ENCODE results near the gene MAP2K5.

MAP2K5 gene

DNA sequence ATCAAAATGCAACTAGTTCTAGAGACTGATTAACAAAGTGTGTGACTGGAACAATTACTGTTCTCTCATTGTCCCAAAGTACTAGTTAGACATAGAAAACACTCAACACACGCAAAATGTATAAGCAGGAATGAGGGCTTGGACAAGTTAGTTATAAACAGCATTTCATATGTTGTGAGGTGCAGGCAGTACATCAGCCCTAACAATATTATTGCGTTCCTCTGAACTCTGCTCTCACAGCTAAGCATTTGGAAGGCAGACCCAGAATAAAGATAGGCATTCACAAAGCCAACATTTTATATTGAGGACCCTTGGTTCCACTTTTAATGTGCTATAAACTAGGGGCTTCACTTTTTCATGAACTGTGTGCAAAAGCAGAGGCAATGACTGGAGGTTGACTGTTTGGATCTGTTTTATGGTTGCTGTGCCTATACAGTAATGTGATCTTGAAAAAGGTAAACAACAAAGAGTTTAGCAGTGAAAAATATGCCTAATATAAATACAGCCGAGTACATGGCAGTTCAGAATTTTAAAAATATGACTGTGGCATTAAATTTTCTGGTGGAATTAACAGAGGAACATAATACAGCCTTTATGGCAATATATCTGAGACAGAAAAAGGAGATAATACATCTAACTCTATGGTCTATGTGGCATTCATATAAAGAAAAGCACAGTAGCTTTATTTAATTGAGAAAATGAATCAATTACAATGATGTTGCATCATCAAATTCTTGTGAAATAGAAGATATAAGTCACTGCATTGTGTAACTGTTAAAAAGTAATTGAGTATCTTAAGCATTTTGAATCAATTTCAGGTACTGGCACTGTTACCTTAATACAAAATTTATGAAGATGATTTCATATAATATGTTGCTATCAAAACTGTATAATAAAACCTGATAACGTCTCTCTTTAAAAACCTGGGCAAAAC is 202.8 kb downstream of the MAP2K5 start:
- TF ChIP-seq, protein P1, sequence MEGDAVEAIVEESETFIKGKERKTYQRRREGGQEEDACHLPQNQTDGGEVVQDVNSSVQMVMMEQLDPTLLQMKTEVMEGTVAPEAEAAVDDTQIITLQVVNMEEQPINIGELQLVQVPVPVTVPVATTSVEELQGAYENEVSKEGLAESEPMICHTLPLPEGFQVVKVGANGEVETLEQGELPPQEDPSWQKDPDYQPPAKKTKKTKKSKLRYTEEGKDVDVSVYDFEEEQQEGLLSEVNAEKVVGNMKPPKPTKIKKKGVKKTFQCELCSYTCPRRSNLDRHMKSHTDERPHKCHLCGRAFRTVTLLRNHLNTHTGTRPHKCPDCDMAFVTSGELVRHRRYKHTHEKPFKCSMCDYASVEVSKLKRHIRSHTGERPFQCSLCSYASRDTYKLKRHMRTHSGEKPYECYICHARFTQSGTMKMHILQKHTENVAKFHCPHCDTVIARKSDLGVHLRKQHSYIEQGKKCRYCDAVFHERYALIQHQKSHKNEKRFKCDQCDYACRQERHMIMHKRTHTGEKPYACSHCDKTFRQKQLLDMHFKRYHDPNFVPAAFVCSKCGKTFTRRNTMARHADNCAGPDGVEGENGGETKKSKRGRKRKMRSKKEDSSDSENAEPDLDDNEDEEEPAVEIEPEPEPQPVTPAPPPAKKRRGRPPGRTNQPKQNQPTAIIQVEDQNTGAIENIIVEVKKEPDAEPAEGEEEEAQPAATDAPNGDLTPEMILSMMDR (conservative IDR thresholded peaks at IDR 0.05; ENCODE audit: low read depth, low read length), result no peak
- H3K4me3 ChIP-seq (ENCODE audit: low read length), result no peak overlapping the region
- DNase-seq (ENCODE audit: low read depth), result no peak

DNA sequence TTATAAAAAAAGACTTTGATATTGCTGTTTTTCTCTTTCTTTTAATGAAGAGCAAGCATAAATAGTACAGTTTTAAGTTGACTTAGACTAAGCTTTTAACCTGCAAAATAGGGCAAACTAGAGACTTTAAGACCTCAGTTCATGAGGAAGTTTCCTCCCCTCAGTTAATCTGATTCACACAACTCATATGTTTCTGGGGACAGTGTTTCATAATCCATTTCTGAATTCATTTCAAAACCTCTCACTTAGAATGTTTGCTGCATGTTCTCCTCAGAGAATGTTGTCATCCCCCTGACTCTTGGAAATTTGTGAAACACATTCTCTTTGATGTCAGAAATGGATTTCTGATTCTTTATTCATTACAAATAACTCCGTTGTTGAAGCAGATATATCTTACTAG is 203.5 kb downstream of the MAP2K5 start:
- TF ChIP-seq, protein P1 (conservative IDR thresholded peaks at IDR 0.05; ENCODE audit: low read depth, low read length), result no peak
- H3K4me3 ChIP-seq (ENCODE audit: low read length), result no peak overlapping the region
- DNase-seq (ENCODE audit: low read depth), result no peak

DNA sequence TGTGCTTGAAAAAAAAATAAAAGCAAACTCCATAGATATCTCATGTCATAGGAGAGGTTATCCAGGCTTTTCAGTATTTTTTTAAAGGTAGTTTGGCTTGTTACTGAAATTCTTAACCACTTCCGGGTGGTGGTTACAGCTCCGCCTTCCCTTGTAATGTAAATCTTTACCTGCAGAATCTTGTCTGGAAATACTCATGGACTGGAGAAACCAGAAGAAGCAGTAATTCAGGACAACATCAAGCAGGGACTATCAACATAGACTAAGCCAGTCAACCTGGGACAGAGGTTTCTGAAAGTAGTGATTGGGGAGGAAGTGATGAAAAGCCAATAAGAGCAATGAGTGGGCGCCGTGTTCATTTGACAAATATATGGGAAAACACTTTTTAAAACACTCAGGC is 203.9 kb downstream of the MAP2K5 start:
- no peak for DNase-seq (ENCODE audit: low read depth)
- no peak overlapping the region for H3K4me3 ChIP-seq (ENCODE audit: low read length)
- TF ChIP-seq, protein P1 (conservative IDR thresholded peaks at IDR 0.05; ENCODE audit: low read depth, low read length), result no peak

DNA sequence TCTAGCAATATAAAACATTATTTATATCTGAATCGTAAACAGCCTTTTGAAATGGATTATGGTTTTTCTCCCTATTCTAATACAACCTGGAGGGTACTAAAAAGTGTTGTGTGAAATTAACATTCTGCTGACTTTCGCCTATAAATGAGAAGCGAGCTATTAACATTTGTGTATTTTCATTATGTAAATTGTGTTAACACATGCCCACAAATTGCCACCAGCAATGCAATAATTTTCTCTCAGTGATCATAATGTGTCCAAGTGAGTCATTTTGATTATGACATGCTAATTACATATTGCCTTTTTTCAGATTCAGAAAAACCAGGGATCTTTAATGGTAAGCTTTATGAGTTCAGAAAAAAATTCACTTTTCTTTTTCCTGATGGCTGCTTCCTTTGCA is 205.4 kb downstream of the MAP2K5 start:
- H3K4me3 ChIP-seq (ENCODE audit: low read length), result no peak overlapping the region
- TF ChIP-seq, protein P1 (conservative IDR thresholded peaks at IDR 0.05; ENCODE audit: low read depth, low read length), result no peak

DNA sequence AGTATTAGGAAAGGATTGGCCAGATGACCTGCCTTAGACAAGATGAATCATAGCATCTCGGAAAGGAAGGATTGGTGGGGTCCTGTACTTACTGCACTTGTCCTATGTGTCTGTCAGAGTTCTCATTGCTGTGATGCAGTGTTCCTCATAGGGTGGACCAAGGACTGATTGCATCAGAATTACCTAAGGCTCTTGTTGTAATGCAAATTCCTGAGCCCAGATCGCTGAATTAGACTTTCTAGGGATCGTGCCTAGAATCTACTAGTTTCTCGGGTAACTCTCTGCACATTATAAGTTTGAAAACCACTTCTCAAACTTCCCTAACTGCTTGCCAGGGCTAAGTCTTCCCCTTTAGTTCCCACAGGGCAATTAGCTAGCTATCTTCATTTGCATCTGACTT is 207.9 kb downstream of the MAP2K5 start:
- no peak for DNase-seq (ENCODE audit: low read depth)
- H3K4me3 ChIP-seq (ENCODE audit: low read length), result no peak overlapping the region
- TF ChIP-seq, protein P1 (conservative IDR thresholded peaks at IDR 0.05; ENCODE audit: low read depth, low read length), result no peak

More for the DNA sequence above, 205.4 kb downstream of the MAP2K5 start:
- DNase-seq (ENCODE audit: low read depth), result no peak

DNA sequence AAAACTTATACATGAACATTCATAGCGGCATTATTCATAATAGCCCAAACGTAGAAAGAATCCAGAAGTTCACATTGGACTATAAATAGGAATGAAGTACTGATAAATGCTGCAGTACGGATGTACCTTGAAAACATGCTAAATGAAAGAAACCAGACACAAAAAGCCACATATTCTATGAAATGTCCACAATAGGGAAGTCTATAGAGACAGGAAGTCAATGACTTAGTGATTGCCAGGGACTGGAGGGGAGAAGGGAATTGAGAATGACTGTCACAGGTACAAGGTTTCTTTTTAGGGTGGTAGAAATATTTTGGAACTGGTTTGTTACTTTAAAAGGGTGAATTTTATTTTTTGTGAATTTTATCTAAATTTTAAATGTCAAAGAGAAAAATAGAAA is 211.4 kb downstream of the MAP2K5 start:
- TF ChIP-seq, protein P1 (conservative IDR thresholded peaks at IDR 0.05; ENCODE audit: low read depth, low read length), result no peak
- H3K4me3 ChIP-seq (ENCODE audit: low read length), result no peak overlapping the region
- DNase-seq (ENCODE audit: low read depth), result no peak

DNA sequence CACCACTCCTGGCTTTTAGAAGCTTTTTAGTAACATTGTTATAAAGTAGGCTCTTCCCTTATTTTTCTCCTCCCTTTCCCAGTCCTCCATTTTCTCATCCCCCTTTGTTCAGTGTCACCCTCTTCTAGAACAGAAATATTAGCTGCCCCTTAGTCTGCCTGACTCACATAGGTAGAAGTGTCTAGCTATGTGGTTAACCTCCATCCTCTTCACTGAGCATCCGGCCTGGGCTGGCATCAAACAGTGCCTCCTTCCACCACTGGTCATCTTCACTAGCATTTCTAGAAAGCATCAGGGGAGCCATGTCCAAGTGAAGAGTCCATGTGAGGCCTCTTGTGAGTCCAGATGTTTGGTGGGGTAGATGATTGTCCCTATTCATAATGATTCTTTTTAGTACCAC is 212.8 kb downstream of the MAP2K5 start:
- no peak overlapping the region for H3K4me3 ChIP-seq (ENCODE audit: low read length)
- DNase-seq (ENCODE audit: low read depth), result no peak
- TF ChIP-seq, protein P1 (conservative IDR thresholded peaks at IDR 0.05; ENCODE audit: low read depth, low read length), result no peak
